ENCODE data around the gene DUSP15.

- TF ChIP-seq CTCF (IDR thresholded peaks at IDR 0.05; ENCODE audit: low read depth, low read length) (no peak), EZH2phosphoT487 (IDR thresholded peaks at IDR 0.05; ENCODE audit: low read depth) (no peak)
Measured at GRCh38 chr20:31918466-31919105, 48.3 kb upstream of the DUSP15 start.
